Measurements from ENCODE around the gene GPC6.

The GPC6 gene

DNA sequence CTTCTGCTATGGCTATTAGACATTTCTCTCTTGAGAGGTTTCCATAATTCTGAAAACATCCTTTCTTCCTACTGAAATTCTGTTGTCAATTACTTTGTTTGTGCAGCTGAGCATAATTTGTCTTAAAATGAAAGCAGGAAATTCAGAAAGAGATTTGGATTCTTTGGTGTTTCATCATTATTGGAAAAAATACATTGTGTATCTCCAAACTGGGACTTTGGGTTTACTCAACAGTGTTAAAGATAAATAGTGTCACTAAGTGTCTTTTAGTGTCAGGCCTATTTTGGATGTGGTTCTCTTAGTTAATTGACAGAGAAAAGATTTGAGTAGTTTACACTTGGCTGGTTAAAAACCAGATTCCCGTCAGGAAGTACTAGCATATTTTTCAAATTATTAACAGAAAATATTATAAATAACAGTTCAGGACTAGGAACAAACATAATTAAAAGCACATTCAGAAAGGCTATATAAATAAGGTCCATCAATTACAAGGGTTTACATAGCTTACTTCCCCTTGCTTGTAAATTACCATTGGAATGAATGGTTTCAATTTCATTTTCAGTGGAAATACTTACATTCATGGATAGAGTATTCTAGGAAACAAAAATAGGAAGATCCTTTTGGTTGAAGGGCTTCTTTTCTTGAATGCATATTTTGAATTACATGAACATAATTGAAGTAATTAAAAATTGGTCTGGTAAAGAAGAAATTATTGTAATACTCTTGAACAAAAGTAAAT, 483.1 kb downstream of the GPC6 start:
- DNase-seq, result no peak

DNA sequence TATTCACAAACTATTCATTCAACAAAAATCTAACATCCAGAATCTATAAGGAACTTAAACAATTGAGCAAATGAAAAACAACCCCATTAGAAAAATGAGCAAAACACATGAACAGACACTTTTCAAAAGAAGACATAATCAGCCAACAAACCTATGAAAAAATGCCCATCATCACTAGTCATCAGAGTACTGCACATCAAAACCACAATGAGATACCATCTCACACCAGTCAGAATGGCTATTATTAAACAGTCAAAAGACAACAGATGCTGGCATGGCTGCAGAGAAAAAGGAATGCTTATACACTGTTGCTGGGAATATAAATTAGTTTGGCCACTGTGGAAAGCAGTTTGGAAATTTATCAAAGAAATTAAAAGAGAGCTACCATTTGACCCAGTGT, 487.6 kb downstream of the GPC6 start:
- DNase-seq, result no peak

DNA sequence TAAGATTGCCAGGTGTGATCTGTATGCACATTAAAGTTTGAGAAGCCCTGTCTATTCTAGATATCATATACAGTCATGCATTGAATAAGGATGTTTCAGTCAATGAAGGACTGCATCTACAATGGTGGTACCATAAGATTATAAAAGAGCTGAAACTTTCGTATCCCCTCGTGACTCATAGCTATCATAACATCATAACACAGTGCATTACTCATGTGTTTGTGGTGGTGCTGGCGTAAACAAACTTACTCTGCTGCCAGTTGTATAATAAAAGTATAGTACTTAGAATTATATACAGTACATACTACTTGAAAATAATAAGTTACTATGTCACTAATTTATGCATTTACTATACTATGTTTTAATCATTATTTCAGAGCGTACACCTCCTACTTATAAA, 489.3 kb downstream of the GPC6 start:
- DNase-seq, result no peak

DNA sequence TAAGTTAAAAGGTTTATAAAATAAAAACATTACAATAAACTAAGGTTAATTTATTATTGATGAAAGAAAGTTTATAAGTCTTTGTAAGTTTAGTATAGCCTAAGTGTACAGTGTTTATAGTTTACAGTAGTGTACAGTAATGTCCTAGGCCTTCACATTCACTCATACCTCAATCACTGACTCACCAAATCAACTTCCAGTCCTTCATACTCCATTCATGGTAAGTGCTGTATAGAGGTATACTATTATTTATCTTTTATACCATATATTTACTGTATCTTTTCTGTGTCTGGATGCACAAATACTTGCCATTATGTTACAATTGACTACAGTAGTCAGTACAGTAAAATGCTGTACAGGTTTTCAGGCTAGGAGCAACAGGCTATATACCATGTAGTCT, 490.0 kb downstream of the GPC6 start:
- no peak for DNase-seq

DNA sequence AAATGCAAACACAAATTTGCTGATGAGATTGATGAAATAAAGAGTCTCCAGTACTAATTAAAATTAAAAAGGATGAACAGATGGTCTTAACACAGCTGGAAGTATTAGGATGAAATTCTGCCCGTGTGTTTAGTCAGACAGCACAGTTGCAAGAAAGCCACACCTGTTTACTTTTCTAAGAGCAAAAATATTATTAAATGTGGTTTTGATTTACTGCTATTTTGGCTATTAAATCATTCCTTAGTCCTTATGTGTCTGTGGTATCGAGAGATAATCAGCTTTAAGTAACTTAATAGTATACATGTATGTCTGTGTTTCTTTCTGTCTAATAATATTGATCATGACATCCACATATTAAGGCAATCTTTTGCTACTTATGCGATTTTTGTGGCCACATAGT, 494.9 kb downstream of the GPC6 start:
- no peak for DNase-seq

DNA sequence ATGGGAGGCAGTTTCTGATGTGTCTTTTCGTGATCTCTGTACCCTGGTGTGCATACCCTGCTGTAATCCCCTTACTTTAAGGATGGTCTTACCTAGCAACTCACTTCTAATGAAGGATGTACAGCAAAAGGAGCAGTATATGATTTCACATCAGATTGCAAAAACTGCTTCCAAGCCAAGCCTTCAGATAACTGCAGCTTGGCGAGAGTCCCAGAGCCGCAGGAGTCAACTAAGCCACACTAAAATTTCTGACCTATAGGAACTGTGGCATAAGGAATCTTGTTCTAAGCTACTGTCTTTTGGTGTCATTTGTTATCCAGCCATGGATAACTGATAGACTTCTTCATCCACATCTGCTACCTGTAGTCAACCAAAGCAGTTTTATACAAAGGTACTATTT, 496.7 kb downstream of the GPC6 start:
- DNase-seq, result no peak

DNA sequence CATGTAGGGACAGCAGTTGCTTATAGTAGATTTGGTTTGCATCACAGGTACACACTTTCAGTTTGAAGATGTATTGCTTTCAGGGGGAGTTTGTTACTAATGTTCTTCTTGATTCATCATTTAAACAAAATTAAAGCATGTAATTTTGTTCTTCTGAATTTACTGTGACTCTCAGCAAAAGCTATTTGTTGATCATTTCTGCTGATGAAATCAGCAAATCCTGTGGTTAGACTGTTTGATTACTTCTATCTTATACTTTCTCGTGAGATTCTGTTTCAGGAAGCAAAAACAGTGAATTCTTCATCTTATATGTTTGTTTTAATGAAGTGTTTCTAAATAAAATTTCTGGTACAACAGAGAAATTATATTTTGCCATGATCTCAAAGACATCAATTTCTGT, 497.6 kb downstream of the GPC6 start:
- no peak for DNase-seq

DNA sequence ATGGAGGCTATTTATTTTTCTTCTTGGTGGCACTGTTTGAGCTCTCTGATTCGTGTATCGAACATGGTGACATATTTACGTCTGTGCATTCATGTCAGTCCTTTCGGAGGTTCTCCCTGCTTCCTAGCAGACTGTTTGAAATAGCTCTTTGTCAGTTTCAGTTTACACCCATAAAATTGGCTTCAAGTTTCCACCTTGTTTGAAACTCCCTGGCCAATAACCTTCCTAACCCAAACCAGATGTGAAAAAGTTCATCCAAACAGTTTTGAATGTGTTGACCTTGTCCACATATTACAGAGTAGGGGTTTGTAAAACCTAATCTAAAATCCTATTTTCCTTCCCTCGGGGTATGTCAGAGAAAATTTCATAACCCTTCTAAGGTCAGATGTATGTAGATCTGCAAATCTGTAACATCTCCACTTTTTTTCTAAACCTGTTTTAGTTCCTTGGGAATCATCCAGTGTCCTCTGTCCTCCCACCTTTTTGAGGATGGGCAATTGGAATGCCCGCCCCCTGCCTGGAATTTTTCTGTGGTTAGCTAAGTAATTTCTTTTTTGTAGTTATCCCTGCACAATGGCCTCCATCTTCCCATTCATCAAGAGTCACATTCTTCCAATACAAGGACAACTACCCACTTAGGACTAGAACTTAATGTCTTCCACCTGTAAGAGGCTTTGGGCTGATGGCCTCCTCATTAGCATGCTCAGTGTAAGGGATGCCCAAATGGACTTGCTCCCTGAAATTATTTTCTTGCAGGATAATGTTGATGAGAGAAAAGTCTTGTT, 499.8 kb downstream of the GPC6 start:
- no peak for DNase-seq

DNA sequence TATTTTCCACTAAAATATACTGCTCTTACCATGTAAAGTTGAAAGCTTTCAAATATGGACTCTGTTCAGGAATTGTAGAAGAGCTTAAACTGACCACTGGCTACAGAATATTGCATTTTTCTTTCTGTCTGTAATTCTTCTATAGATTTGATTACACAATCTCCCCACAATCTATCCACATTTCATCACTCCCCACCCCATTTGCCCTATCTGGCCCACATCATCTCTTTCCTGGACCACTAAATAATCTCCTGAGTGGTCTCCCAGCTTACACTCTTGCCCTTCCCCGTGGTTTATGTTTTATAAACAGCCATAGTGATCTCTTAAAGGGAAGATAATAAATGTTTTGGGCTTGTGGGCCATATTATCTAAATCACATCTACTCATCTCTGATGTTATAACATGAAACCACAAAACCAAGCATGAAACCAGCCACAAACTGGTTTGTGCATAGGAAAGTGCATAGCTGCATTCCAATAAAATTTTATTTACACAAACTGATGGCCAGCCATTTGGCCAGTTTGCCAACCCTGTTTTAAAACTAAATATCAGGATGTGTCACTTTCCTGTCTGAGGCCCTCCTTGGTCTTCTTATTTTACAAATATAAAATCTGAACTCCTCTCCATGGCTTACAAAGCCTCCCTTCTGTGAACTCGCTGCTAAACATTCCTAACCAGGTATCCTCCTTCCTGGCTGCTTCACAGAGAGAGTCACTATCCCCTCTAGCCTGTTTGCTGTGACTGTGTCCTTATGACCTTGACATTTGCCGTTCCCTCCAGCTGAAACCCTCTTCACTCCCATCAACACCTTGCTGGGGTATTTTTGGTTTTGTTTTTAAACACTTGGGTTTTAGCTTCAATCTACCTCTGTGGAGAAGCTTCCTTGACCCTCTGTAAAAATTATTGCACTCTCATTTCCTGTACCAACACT, 500.9 kb downstream of the GPC6 start:
- DNase-seq, result no peak

DNA sequence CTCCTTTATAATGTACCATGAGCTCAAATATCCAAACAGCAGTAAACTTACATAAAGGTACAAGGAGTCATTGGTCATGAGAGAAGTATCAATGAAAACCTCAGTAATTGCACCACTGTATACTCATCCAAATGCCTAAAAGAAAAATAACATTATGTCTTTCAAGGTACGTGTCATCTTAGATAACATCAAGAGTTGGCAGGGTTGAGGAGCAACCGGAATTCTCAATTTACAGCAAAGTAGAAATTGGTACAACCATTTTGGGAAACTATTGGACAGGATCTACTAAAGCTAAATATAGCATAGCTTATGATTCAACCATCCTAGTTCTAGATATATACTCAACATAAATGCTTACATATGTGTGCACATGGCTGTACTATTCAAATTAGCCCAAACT, 502.8 kb downstream of the GPC6 start:
- DNase-seq, result no peak

DNA sequence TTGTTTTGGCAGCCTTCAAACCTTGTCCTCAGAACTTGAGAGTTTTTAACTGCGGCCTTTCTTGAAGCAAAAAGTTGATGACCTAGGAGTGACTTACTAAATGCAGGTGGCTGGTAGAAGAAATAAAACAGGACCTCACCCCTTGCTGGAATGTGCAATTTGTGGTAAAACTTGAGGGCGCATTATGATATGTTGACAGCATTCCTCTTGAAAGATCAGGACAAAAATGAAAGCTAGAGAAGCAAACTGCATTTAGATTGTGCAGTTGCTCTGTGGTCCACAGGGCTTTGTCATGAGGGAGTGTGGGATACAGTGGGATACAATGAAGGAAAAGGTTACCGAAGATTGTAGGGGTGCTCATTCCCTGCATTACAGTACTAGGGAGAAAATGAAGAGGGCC, 504.2 kb downstream of the GPC6 start:
- DNase-seq, result no peak

DNA sequence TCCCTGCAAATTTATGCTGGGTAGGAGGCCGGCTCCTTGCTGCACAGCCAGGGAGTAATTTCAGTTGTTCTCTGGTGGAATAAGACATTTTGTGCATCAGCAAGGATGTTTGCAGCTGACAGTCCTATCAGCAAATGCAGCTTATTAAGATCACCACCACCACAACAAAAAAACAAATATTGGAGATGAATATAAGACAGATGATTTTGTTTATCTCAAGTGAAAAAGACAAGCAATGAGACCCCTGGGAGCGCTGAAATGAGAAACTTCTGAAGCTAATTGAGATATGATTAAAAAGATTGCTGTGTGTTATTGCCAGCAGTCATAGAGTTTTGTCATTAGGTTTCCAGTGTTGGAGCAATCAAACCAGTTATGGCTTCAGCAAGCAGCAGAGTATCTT, 505.6 kb downstream of the GPC6 start:
- no peak for DNase-seq

DNA sequence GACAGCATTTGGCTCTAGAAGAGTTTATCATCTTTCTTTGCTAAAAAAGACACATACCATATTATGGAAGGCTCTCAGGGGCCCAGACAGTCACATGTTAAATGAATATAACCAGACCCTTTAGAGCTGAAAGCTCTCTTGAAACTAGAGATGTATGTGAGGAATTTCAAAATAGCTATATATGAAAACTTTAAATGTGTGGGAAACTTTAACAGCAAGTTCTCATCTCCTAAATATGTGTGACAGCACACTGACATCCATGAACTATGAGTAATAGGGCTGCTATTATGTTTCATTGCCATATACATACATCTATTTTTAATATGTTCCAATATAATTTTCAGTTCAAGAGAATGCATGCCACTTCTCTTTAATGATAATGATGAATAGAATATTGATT, 509.5 kb downstream of the GPC6 start:
- no peak for DNase-seq

DNA sequence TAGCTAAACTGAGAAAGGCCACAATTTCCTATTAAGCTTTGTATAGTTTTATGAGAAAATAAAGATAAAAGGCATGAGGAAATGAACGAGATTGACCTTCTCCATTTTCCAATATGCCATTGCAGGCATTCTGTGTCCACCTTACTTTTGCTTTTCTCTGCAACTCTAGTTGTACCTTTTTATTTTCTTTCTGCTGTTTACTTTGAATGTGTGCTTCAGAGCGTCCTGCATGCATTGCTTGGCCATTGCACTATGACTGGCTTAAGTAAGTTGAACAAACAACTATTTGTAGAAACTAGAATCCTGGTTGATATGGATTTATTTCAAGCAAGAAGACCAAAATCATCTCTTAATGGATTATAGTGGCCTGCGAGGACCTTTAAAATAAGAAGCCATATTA, 510.3 kb downstream of the GPC6 start:
- no peak for DNase-seq

DNA sequence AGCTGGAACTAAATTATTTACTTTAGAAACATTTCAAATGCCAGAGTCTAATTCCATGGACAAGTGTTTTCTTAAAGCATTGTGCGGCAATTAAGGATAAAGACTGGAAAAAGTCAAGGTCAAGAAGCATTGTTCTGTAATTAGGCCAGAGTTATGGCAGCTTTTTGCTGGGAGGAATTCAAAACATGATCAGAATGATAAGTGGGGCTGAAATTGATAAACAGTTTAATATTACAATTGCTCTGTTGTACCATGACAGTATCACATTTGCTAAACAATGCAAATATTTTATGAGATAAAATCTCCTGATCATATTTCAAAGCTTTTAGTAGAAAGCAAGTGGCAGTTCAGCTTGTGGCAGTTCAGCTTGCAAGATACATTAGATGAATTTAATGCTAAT, 513.7 kb downstream of the GPC6 start:
- no peak for DNase-seq

DNA sequence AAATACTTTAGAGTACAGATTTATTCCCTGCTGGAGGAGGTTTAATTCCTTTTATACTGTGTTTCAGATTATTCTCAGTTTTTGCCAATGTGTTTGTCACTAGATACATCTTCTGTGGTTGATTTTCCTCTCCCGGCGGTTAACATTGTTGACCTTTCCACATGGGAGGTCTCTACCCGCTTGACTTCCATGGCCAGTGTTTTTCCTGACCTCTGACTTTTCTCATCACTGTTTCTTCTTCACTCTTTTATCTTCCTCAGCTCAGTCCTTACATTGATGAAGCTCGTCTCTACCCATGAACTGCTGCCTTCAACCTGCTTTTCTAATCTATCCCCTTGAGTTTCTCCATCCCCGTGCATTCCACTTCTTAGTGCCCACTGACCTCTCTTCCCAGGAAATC, 517.4 kb downstream of the GPC6 start:
- DNase-seq, result no peak

DNA sequence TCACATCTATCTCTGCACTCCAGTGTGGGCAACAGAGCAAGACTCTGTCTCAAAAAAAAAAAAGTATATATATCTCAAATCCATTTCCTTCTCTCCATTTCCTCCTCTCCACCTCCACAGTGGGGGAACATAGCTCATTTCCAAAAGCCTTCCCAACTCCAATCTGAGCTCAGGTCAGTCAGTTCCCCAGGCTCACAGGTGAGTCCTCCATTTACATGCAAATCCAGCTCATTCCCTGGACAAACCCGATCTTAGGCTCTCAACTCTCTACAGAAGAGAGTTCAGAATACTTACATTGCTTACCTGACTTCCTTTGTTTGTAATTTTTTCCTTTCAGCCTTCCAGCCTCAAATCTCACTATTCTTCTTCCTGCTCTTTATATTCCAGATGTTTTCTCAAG, 518.3 kb downstream of the GPC6 start:
- no peak for DNase-seq

DNA sequence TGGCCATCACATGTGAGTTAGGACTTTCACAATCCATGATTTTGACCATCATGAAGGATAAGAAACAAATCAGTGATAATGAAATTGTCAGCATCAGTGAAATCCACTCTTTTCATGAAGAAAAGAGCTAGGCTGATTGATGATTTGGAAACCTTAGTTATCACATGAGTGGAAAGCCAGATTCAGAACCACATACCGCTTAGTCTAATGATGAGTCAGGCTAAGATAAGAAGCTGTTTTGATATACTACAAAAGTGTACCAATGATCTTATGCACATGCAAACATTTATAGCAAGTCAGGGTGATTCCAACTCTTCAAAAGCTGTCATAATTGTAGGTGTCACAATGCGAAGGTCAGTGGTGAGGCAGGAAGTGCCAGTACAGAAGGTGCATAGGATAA, 519.3 kb downstream of the GPC6 start:
- DNase-seq, result no peak

DNA sequence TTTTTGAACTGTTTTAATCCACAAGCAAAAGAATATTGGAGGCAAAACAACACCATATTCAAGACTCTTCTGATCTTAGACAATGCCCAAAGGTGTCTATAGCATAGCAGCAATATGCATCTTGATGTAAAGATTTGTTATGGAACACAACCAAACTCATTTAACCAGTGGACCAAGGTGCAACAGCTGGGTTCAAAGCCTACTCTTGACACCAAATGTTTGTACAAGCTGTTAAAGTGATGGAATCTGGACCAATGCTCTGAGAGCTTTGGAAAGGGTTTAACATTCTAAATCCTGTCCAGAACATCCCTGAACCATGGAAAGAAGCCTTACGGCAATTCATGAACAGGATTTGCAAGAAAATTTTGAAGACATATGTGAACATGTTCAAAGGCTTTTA, 520.0 kb downstream of the GPC6 start:
- no peak for DNase-seq

DNA sequence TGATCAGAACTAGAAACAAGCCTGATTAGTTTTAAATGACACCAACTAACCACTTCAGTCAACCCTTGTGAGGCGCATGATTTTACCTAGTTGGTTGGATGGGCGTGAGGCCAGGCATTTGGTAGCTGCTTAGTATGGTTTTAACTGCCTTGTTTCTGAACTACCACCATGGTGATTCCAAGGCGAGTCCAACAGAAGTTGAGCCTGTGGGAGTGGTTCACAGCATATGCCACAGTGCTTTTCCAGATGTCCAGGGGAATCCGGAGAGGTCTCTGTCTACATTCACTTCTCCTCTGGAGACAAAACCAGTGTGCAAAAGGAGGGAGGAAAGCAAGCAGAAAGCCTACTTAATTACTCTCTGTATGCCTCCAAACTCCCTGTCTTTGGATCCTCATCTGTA, 524.1 kb downstream of the GPC6 start:
- DNase-seq, result no peak

DNA sequence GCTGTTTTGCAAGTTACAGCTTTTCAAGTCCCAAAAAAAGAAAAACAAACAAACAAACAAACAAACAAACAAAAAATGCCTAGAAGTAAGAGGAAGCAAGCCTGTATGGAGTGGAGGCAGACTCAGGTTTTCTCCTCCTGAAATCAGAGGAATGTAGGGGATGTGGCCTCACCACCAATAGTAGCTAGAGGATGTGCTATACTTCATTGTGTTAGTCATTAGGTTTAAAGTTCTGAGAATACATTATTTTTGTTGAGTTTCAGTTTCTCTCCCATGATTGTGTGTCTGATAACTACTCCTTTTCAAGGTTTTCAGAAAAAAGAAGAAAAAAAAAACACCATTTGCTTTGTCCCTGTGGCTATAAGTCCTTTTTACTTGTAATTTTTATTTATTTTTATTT, 524.5 kb downstream of the GPC6 start:
- DNase-seq, result no peak

DNA sequence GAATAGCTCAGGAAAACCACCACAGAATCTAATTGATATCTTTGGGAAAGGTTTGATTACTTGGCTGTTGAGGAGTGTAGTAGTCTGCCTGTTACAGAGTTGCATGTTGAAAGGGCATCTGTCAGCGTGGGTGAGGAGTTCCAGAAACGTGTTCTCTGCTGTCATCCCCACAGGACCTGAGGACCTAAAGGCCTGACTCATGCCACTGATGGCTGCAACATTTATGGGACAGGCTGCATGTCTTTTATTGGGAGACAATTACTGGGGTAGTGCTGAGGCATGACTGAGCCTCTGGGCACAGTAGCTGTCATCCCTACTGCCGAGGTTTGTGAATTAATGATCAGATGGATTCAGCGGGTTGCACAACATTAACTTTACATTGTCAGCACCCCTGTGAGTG, 525.9 kb downstream of the GPC6 start:
- DNase-seq, result no peak

DNA sequence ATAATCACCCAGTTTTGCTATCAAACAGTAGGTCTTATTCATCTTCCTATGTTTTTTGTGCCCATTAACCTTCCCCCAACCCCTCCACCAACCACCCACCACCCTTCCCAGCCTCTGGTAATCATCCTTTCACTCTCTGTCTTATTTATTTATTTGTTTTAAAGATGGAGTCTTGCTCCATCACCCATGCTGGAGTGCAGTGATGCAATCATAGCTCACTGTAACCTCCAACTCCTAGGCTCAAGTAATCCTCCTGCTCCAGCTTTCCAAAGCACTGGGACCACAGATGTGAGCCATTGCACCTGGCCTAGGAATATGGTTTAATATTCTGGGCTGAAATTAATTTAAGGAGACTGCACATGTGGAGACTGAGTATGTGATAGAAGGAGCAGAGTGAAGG, 527.0 kb downstream of the GPC6 start:
- DNase-seq, result no peak

DNA sequence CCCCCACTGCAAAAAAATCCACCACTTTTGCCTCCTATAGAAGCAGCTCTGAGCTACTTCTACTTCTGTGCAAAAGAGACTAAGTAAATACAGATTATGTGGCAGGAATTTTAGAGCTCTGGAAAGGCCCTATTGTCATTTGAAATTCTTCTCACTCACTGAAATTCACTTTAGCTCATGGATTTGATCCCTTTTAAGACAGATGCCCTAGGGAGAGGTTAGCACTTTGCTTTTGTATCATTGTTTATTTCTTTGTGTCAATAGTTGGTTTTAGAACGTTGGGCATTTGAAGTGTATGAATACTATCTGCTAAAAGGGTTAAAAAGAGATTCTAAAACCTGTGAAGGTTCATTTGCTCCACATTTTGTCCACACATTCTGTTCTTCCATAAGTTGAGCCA, 528.7 kb downstream of the GPC6 start:
- DNase-seq, result no peak
